DMS53 (cell line): ENCODE results near the gene ADGRG3.
"Not testable (repeated sequence)": the region's sequence is repeated elsewhere in the genome, so short reads cannot be mapped to it uniquely, and the experiment has no call there.

Experiments
- DNase-seq: peaks from one replicate; lab custom pipeline; 2025; lab: John Stamatoyannopoulos, UW

ADGRG3 gene

GRCh38 chr16:57721356-57722209 lies 53.5 kb downstream of the ADGRG3 start:
- DNase-seq = no peak

- DNase-seq = no peak
Observed at GRCh38 chr16:57722210-57722499, 54.0 kb downstream of the ADGRG3 start.

GRCh38 chr16:57722651-57723050 lies 54.5 kb downstream of the ADGRG3 start:
- no peak for DNase-seq

- peak; percentile 17 for DNase-seq
Observed at GRCh38 chr16:57723170-57723569, 55.1 kb downstream of the ADGRG3 start.

GRCh38 chr16:57724531-57724930 lies 56.4 kb downstream of the ADGRG3 start:
- DNase-seq = no peak

- DNase-seq = no peak
Observed at GRCh38 chr16:57725151-57725550, 57.0 kb downstream of the ADGRG3 start.

GRCh38 chr16:57725554-57725953 lies 57.4 kb downstream of the ADGRG3 start:
- DNase-seq = peak; percentile 14

GRCh38 chr16:57725976-57726375 lies 57.9 kb downstream of the ADGRG3 start:
- no peak for DNase-seq

GRCh38 chr16:57726433-57726947 lies 58.4 kb downstream of the ADGRG3 start:
- no peak for DNase-seq

GRCh38 chr16:57727610-57728009 lies 59.5 kb downstream of the ADGRG3 start:
- no peak for DNase-seq

GRCh38 chr16:57728336-57729181 lies 60.5 kb downstream of the ADGRG3 start:
- DNase-seq = peak; percentile 16

- DNase-seq = no peak
Observed at GRCh38 chr16:57729182-57729484, 61.0 kb downstream of the ADGRG3 start.

GRCh38 chr16:57729852-57730251 lies 61.7 kb downstream of the ADGRG3 start:
- DNase-seq = not testable (repeated sequence)

- DNase-seq = no peak
Observed at GRCh38 chr16:57730771-57731730, 62.9 kb downstream of the ADGRG3 start.

GRCh38 chr16:57732037-57732436 lies 63.9 kb downstream of the ADGRG3 start:
- DNase-seq = no peak

- no peak for DNase-seq
Observed at GRCh38 chr16:57732714-57733113, 64.6 kb downstream of the ADGRG3 start.

GRCh38 chr16:57734308-57734924 lies 66.3 kb downstream of the ADGRG3 start:
- DNase-seq = no peak

- peak; percentile 100 for DNase-seq
Observed at GRCh38 chr16:57734925-57735754, 67.0 kb downstream of the ADGRG3 start.

GRCh38 chr16:57735755-57736418 lies 67.8 kb downstream of the ADGRG3 start, which contains the start of gene KATNB1:
Gene KATNB1, plus strand, starts transcription at chr16:57735770. Its CDS starts 1,474 bp downstream, at chr16:57737244.
- peak; percentile 84 for DNase-seq
